HG03196 (cell line): ENCODE measurements around the gene GALNT10.

Source experiments
- ATAC-seq: cut with Tn5 transposase; IDR thresholded peaks from one replicate; pipeline ENCODE4 v1.9.1; 2021; ENCODE audit not compliant: unreplicated experiment

GALNT10 gene

GRCh38 chr5:154178661-154179060 is 11.9 kb upstream of the GALNT10 start:
- ATAC-seq, result no peak

GRCh38 chr5:154179846-154180710 is 10.5 kb upstream of the GALNT10 start:
- ATAC-seq, result peak; percentile 80

GRCh38 chr5:154181161-154181560 is 9.4 kb upstream of the GALNT10 start:
- no peak for ATAC-seq

GRCh38 chr5:154189256-154189818 is 1.2 kb upstream of the GALNT10 start:
- peak; percentile 10 for ATAC-seq

GRCh38 chr5:154189819-154190594 is 526 bp upstream of the GALNT10 start:
- peak; percentile 82 for ATAC-seq

- ATAC-seq, result no peak
Observed at GRCh38 chr5:154191467-154192261, 1.1 kb downstream of the GALNT10 start.

GRCh38 chr5:154193283-154193682 is 2.8 kb downstream of the GALNT10 start:
- no peak for ATAC-seq

- ATAC-seq, result no peak
Observed at GRCh38 chr5:154193701-154194121, 3.2 kb downstream of the GALNT10 start.

- no peak for ATAC-seq
Observed at GRCh38 chr5:154194345-154195329, 4.1 kb downstream of the GALNT10 start.

GRCh38 chr5:154196281-154196680 is 5.7 kb downstream of the GALNT10 start:
- ATAC-seq, result no peak

GRCh38 chr5:154196955-154197652 is 6.6 kb downstream of the GALNT10 start:
- ATAC-seq, result no peak

- peak; percentile 44 for ATAC-seq
Observed at GRCh38 chr5:154197801-154198491, 7.4 kb downstream of the GALNT10 start.

GRCh38 chr5:154198611-154199230 is 8.2 kb downstream of the GALNT10 start:
- no peak for ATAC-seq

GRCh38 chr5:154199263-154199662 is 8.7 kb downstream of the GALNT10 start:
- ATAC-seq, result no peak

GRCh38 chr5:154199671-154200220 is 9.2 kb downstream of the GALNT10 start:
- ATAC-seq, result no peak

GRCh38 chr5:154200221-154200620 is 9.7 kb downstream of the GALNT10 start:
- ATAC-seq, result no peak

- ATAC-seq, result no peak
Observed at GRCh38 chr5:154201108-154201769, 10.7 kb downstream of the GALNT10 start.
